Liver (tissue), 3 donors: ENCODE measurements around the gene SLIT3.

Source experiments
- GABPA ChIP-seq, 2 donors: IDR thresholded peaks in 1 of 2; conservative IDR thresholded peaks in 1 of 2; 2 replicates each; pipeline ENCODE4 v1.6.1; 2016; ENCODE audit warnings: antibody characterized with exemption in 2 of 2, mild to moderate bottlenecking in 1 of 2, moderate library complexity in 1 of 2
- HNF4A ChIP-seq, 2 donors: conservative IDR thresholded peaks; 2 replicates each; pipeline ENCODE4 v1.6.1; 2016; ENCODE audit warnings: antibody characterized with exemption in 2 of 2, mild to moderate bottlenecking in 2 of 2
- HNF4G ChIP-seq: IDR thresholded peaks from 2 replicates; pipeline ENCODE4 v1.6.1; 2016; ENCODE audit warnings: antibody characterized with exemption
- RAD21 ChIP-seq, 2 donors: IDR thresholded peaks; 2 replicates each; pipeline ENCODE4 v1.6.1; 2016; ENCODE audit warnings: antibody characterized with exemption in 2 of 2, mild to moderate bottlenecking in 2 of 2
- RXRA ChIP-seq, 2 donors: IDR thresholded peaks; 2 replicates each; pipeline ENCODE4 v1.6.1; 2017 to 2018; ENCODE audit warnings: antibody characterized with exemption in 2 of 2, mild to moderate bottlenecking in 1 of 2
- SP1 ChIP-seq: IDR thresholded peaks from 2 replicates; pipeline ENCODE4 v1.6.1; 2018; ENCODE audit warnings: antibody characterized with exemption, mild to moderate bottlenecking
- TAF1 ChIP-seq: conservative IDR thresholded peaks from 2 replicates; pipeline ENCODE4 v1.6.1; 2016; ENCODE audit warnings: antibody characterized with exemption, mild to moderate bottlenecking
- YY1 ChIP-seq: IDR thresholded peaks from 2 replicates; pipeline ENCODE4 v1.6.1; 2016; ENCODE audit warnings: antibody characterized with exemption, mild to moderate bottlenecking
- TF ChIP-seq, protein P1 (sequence below): fragments of 150-350 bp; IDR thresholded peaks from 2 replicates; pipeline ENCODE4 v1.5.1; 2017; ENCODE audit warnings: improper control_type of control experiment, low read depth, low read length; ENCODE audit not compliant: missing input control
- TF ChIP-seq, protein P2 (sequence below): IDR thresholded peaks from 2 replicates; pipeline ENCODE4 v1.6.1; 2016; ENCODE audit warnings: antibody characterized with exemption, mild to moderate bottlenecking
- TF ChIP-seq, protein P3 (sequence below): IDR thresholded peaks from 2 replicates; pipeline ENCODE4 v1.6.1; 2016; ENCODE audit warnings: antibody characterized with exemption
- TF ChIP-seq, protein P4 (sequence below): IDR thresholded peaks from 2 replicates; pipeline ENCODE4 v1.6.1; 2016; ENCODE audit warnings: antibody characterized with exemption
- donor health status: healthy.
- donor health status: healthy.

DNA sequence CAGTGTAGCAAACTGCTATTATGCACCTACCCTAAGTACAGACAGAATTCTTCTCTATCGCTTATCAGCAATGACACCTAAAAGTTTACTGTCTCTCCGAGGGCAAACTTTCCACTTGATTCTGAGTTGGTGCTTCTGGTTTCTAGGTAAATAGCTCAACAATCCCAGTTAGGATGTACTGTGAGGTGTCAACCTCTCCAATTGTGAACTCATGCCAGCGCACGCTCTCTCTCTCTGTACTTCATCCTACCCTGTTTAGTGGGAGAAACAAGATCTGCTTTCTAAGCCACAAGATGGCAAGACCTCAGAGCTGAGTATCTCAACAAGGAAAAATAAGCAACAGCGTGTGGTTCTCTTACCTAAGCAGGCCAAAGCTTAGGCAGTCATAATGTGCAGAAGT is 335.3 kb downstream of the SLIT3 start:
- TF ChIP-seq, protein P1, sequence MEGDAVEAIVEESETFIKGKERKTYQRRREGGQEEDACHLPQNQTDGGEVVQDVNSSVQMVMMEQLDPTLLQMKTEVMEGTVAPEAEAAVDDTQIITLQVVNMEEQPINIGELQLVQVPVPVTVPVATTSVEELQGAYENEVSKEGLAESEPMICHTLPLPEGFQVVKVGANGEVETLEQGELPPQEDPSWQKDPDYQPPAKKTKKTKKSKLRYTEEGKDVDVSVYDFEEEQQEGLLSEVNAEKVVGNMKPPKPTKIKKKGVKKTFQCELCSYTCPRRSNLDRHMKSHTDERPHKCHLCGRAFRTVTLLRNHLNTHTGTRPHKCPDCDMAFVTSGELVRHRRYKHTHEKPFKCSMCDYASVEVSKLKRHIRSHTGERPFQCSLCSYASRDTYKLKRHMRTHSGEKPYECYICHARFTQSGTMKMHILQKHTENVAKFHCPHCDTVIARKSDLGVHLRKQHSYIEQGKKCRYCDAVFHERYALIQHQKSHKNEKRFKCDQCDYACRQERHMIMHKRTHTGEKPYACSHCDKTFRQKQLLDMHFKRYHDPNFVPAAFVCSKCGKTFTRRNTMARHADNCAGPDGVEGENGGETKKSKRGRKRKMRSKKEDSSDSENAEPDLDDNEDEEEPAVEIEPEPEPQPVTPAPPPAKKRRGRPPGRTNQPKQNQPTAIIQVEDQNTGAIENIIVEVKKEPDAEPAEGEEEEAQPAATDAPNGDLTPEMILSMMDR = no peak
- TF ChIP-seq, protein P2, sequence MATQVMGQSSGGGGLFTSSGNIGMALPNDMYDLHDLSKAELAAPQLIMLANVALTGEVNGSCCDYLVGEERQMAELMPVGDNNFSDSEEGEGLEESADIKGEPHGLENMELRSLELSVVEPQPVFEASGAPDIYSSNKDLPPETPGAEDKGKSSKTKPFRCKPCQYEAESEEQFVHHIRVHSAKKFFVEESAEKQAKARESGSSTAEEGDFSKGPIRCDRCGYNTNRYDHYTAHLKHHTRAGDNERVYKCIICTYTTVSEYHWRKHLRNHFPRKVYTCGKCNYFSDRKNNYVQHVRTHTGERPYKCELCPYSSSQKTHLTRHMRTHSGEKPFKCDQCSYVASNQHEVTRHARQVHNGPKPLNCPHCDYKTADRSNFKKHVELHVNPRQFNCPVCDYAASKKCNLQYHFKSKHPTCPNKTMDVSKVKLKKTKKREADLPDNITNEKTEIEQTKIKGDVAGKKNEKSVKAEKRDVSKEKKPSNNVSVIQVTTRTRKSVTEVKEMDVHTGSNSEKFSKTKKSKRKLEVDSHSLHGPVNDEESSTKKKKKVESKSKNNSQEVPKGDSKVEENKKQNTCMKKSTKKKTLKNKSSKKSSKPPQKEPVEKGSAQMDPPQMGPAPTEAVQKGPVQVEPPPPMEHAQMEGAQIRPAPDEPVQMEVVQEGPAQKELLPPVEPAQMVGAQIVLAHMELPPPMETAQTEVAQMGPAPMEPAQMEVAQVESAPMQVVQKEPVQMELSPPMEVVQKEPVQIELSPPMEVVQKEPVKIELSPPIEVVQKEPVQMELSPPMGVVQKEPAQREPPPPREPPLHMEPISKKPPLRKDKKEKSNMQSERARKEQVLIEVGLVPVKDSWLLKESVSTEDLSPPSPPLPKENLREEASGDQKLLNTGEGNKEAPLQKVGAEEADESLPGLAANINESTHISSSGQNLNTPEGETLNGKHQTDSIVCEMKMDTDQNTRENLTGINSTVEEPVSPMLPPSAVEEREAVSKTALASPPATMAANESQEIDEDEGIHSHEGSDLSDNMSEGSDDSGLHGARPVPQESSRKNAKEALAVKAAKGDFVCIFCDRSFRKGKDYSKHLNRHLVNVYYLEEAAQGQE = no peak
- no peak for TF ChIP-seq RXRA (IDR thresholded peaks at IDR 0.05)
- TF ChIP-seq HNF4A (conservative IDR thresholded peaks at IDR 0.05) = no peak
- TF ChIP-seq, protein P3, sequence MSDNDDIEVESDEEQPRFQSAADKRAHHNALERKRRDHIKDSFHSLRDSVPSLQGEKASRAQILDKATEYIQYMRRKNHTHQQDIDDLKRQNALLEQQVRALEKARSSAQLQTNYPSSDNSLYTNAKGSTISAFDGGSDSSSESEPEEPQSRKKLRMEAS = no peak
- no peak for TF ChIP-seq SP1
- TF ChIP-seq HNF4G = no peak
- TF ChIP-seq RAD21 (IDR thresholded peaks at IDR 0.05) = no peak
- no peak for TF ChIP-seq GABPA (IDR thresholded peaks at IDR 0.05 in 1 of 2, conservative IDR thresholded peaks at IDR 0.05 in 1 of 2)
- TF ChIP-seq TAF1 = no peak
- TF ChIP-seq, protein P4, sequence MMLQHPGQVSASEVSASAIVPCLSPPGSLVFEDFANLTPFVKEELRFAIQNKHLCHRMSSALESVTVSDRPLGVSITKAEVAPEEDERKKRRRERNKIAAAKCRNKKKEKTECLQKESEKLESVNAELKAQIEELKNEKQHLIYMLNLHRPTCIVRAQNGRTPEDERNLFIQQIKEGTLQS = no peak
- no peak for TF ChIP-seq YY1
